LNCaP clone FGC (cell line): Measurements from ENCODE around the gene FAM78B.

Experiments used
- DNase-seq: peaks from one replicate; pipeline ENCODE4 v3.0.0-alpha.2; 2011; ENCODE audit warnings: low read depth
- H3K4me3 ChIP-seq: 2 replicates; pipeline ENCODE4 v1.5.1; 2011; ENCODE audit warnings: mild to moderate bottlenecking, low read depth, low read length, control low read depth
- CTCF ChIP-seq: IDR thresholded peaks from 2 replicates; pipeline ENCODE4 v1.5.1; 2012; ENCODE audit warnings: mild to moderate bottlenecking; ENCODE audit not compliant: control insufficient read depth, insufficient read depth; ENCODE audit errors: extremely low read depth

The FAM78B gene

GRCh38 chr1:166114419-166114818 is 52.4 kb downstream of the FAM78B start:
- DNase-seq: no peak
- no peak for TF ChIP-seq CTCF
- no peak overlapping the region for H3K4me3 ChIP-seq

GRCh38 chr1:166113630-166114029 is 53.2 kb downstream of the FAM78B start:
- no peak for DNase-seq
- TF ChIP-seq CTCF: no peak
- no peak overlapping the region for H3K4me3 ChIP-seq

- no peak overlapping the region for H3K4me3 ChIP-seq
- no peak for TF ChIP-seq CTCF
- no peak for DNase-seq
Measured at GRCh38 chr1:166113031-166113430, 53.8 kb downstream of the FAM78B start.

GRCh38 chr1:166112425-166112824 is 54.4 kb downstream of the FAM78B start:
- no peak for DNase-seq
- TF ChIP-seq CTCF: no peak
- H3K4me3 ChIP-seq: no peak overlapping the region

- no peak for DNase-seq
- no peak overlapping the region for H3K4me3 ChIP-seq
- no peak for TF ChIP-seq CTCF
Measured at GRCh38 chr1:166111430-166111829, 55.4 kb downstream of the FAM78B start.

GRCh38 chr1:166090244-166090643 is 76.6 kb downstream of the FAM78B start:
- DNase-seq: no peak
- no peak overlapping the region for H3K4me3 ChIP-seq
- no peak for TF ChIP-seq CTCF

- no peak overlapping the region for H3K4me3 ChIP-seq
- no peak for TF ChIP-seq CTCF
- no peak for DNase-seq
Measured at GRCh38 chr1:166089804-166090203, 77.0 kb downstream of the FAM78B start.
